MCF 10A (cell line): ENCODE measurements around the gene PMM1. TPM values are rescaled to one million over a fixed set of nuclear protein-coding genes. Genes with fewer than 3 reads are reported as not detected.
A peak's percentile ranks its signal among the peaks of the same experiment; 100 is the strongest.

Experiments
- BruUV-seq: library from RNA; stranded (reverse); fragments of 400-500 nt; replicated peaks from 2 replicates; lab custom pipeline; 2021; lab: Mats Ljungman, UMichigan
- CTCF ChIA-PET: fragments of 300-600 bp; sonication (Branson Sonifier 250); formaldehyde crosslinking; extraction: SDS; loops from one replicate; lab custom pipeline; 2021; ENCODE audit warnings: antibody characterized with exemption, inconsistent platforms; lab: Yijun Ruan, JAX
- POLR2A ChIA-PET: fragments of 300-600, 350-650 bp; sonication (Branson Sonifier 250); formaldehyde crosslinking; extraction: SDS; loops from one replicate; lab custom pipeline; 2020; ENCODE audit warnings: antibody characterized with exemption, inconsistent platforms; lab: Yijun Ruan, JAX
- DNase-seq: peaks from one replicate; pipeline ENCODE4 v3.0.0-alpha.2; 2018; ENCODE audit not compliant: unreplicated experiment
- H3K27ac Mint-ChIP-seq: one replicate; pipeline ENCODE4 v1.8.0; 2022; ENCODE audit warnings: mild to moderate bottlenecking, low read depth, mixed read lengths; ENCODE audit not compliant: unreplicated experiment
- H3K27me3 Mint-ChIP-seq: one replicate; pipeline ENCODE4 v1.8.0; 2022; ENCODE audit warnings: mixed read lengths; ENCODE audit not compliant: insufficient read depth, unreplicated experiment
- H3K36me3 Mint-ChIP-seq: one replicate; pipeline ENCODE4 v1.8.0; 2022; ENCODE audit warnings: mild to moderate bottlenecking, moderate library complexity, mixed read lengths; ENCODE audit not compliant: insufficient read depth, unreplicated experiment
- H3K4me1 Mint-ChIP-seq: one replicate; pipeline ENCODE4 v1.8.0; 2022; ENCODE audit warnings: mixed read lengths; ENCODE audit not compliant: insufficient read depth, unreplicated experiment
- H3K4me3 Mint-ChIP-seq: one replicate; pipeline ENCODE4 v1.8.0; 2022; ENCODE audit warnings: mild to moderate bottlenecking, moderate library complexity, mixed read lengths; ENCODE audit not compliant: unreplicated experiment
- H3K9me3 Mint-ChIP-seq: one replicate; pipeline ENCODE4 v1.8.0; 2022; ENCODE audit warnings: mixed read lengths; ENCODE audit not compliant: unreplicated experiment
- intact Hi-C: fragments of 100-400 bp; cut with micrococcal nuclease; formaldehyde crosslinking; loops from 2 replicates; pipeline ENCODE4 v1.14.1; 2022
- total RNA-seq: library from RNA; stranded (reverse); gene quantifications from 2 replicates; pipeline ENCODE4 v1.2.3, GENCODE V29; 2022
- TF ChIP-seq, protein P1 (sequence below): fragments of 200-600 bp; IDR thresholded peaks from one replicate; pipeline ENCODE4 v1.8.0; 2022; ENCODE audit warnings: antibody characterized with exemption, mild to moderate bottlenecking; ENCODE audit not compliant: unreplicated experiment

PMM1 gene
- total RNA-seq, 1 experiment from 2014 or later = 29.9 TPM

DNA sequence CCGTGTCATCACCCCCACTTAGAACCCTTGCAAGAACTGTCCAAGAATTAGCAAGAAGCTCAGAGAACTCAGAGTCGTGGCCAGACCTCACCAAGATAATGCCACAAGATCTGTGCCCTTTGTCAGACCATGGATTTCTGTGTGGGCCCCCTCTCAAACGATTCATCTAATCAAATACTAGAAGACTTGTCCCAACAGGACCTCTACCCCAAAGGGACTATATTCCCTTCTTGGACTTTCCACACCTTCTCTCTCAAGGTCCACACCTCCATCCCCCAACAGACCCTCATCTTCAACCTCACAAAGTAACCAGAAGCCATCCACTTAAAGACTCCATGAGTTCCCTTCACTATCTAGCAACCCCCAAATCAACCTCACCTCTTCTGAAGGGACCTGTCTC is 48.2 kb downstream of the PMM1 start:
- intact Hi-C loops = loop anchor here (10.0 kb wide), 1 partner anchor 403 kb away; the partner anchor contains the start of gene CENPM
- Mint-ChIP-seq H3K4me3 (peak overlapping the region; percentile 7), H3K9me3 (no peaks in the 10 kb centered on the region), H3K36me3 (peaks cover 20% of the 10 kb centered on the region), H3K4me1 (peaks cover 28% of the 10 kb centered on the region), H3K27ac (peak overlapping the region; percentile 3), H3K27me3 (no peaks in the 10 kb centered on the region)
- CTCF ChIA-PET = interaction anchor here (1.0 to 2.2 kb wide), 3 partner anchors 9 to 56 kb away, joined by 3 to 6 read pairs (median 4); no protein-coding TSS in a partner anchor
- POLR2A ChIA-PET = interaction anchor here (1.3 to 1.4 kb wide), 2 partner anchors 80 to 160 kb away, joined by 3 to 4 read pairs; partner anchors contain the start of genes TEF and XRCC6
- TF ChIP-seq, protein P1, sequence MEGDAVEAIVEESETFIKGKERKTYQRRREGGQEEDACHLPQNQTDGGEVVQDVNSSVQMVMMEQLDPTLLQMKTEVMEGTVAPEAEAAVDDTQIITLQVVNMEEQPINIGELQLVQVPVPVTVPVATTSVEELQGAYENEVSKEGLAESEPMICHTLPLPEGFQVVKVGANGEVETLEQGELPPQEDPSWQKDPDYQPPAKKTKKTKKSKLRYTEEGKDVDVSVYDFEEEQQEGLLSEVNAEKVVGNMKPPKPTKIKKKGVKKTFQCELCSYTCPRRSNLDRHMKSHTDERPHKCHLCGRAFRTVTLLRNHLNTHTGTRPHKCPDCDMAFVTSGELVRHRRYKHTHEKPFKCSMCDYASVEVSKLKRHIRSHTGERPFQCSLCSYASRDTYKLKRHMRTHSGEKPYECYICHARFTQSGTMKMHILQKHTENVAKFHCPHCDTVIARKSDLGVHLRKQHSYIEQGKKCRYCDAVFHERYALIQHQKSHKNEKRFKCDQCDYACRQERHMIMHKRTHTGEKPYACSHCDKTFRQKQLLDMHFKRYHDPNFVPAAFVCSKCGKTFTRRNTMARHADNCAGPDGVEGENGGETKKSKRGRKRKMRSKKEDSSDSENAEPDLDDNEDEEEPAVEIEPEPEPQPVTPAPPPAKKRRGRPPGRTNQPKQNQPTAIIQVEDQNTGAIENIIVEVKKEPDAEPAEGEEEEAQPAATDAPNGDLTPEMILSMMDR = no peak
- DNase-seq = no peak
- no TSS peak for BruUV-seq

DNA sequence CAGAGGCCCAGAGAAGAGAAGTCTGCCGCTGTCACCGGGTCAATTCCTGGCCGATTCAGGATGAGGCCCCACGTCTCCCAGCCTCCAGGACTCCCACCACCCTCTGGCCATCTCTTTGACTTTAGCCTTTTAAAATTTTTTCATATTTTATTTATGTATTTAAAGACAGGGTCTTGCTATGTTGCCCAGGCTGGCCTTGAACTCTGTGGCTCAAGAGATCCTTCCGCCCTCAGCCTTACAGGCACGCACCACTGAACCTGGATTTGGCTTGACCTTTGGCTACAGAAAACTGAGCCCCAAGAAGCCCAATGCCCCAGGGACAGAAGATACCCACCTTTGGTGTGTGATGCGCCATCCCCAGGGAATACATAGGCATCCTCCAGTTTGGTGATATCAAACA is 49.3 kb downstream of the PMM1 start:
- intact Hi-C loops = loop anchor here (10.0 kb wide), 1 partner anchor 404 kb away; the partner anchor contains the start of gene CENPM
- no peak overlapping the region for H3K27ac Mint-ChIP-seq
- DNase-seq = no peak
- no peaks in the 10 kb centered on the region for H3K9me3 Mint-ChIP-seq
- H3K27me3 Mint-ChIP-seq = no peaks in the 10 kb centered on the region
- peaks cover 28% of the 10 kb centered on the region for H3K4me1 Mint-ChIP-seq
- H3K36me3 Mint-ChIP-seq = peaks cover 26% of the 10 kb centered on the region
- ChIA-PET CTCF (no interaction called here), POLR2A (interaction anchor here (0.5 to 1.4 kb wide), 2 partner anchors 81 to 136 kb away, joined by 3 to 4 read pairs; partner anchors contain the start of gene XRCC6)
- H3K4me3 Mint-ChIP-seq = no peak overlapping the region
- no TSS peak for BruUV-seq
- TF ChIP-seq, protein P1 = no peak

- no peak overlapping the region for H3K4me3 Mint-ChIP-seq
- TF ChIP-seq, protein P1 = no peak
- H3K27me3 Mint-ChIP-seq = no peaks in the 10 kb centered on the region
- H3K36me3 Mint-ChIP-seq = peaks cover 29% of the 10 kb centered on the region
- no peaks in the 10 kb centered on the region for H3K9me3 Mint-ChIP-seq
- ChIA-PET CTCF (no interaction called here), POLR2A (no interaction called here)
- intact Hi-C loops = loop anchor here (10.0 kb wide), 1 partner anchor 405 kb away; the partner anchor contains the start of gene CENPM
- H3K4me1 Mint-ChIP-seq = peaks cover 24% of the 10 kb centered on the region
- no TSS peak for BruUV-seq
- H3K27ac Mint-ChIP-seq = no peak overlapping the region
- no peak for DNase-seq
These were observed 49.7 kb downstream of the PMM1 start for GRCh38 chr22:41540006-41540315.

DNA sequence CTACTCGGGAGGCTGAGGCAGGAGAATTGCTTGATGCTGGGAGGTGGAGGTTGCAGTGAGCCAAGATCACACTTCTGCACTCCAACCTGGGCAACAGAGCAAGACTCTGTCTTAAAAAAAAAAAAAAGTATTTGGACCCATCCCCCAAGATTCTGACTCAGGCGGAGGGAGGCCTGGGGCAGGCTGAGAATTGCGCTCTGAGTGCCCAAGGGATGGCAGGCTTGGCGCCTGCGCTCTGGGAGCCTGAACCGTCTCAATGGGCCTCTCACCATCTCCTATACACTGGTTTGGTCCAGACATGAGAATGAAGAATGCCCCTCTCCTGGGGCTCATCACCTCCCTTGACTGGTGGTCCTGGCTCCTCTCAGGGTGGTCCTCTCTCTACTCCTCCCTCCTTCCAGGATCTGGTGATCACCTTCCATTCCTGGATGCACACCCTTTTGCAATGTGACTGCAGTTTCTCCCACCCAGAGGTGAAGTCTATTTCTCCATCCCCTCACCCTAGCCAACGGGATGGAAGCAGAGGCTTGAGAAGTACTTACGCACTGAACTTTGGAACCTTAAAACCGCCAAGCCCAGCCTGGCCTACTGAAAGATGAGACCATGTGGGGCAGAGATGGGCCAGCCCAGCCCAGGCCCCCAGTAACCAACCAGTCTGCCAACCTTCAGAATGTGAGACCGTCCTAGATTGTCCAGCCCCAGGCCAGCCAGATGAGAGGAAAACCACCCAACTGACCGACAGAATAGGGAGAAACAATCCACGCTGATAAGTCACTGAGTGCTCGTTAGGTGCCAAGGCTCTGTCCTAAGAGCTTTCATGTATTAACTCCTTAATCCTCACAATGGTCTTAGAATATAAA is 50.3 kb downstream of the PMM1 start:
- BruUV-seq = no TSS peak
- Mint-ChIP-seq H3K27me3 (no peaks in the 10 kb centered on the region), H3K4me3 (no peak overlapping the region), H3K36me3 (peaks cover 35% of the 10 kb centered on the region), H3K4me1 (peaks cover 18% of the 10 kb centered on the region), H3K27ac (no peak overlapping the region), H3K9me3 (no peaks in the 10 kb centered on the region)
- CTCF ChIA-PET = interaction anchor here (0.5 to 1.0 kb wide), 2 partner anchors 22 to 56 kb away, joined by 3 to 4 read pairs; no protein-coding TSS in a partner anchor
- POLR2A ChIA-PET = no interaction called here
- DNase-seq = no peak
- intact Hi-C loops = loop anchor here (10.0 kb wide), 1 partner anchor 405 kb away; the partner anchor contains the start of gene CENPM
- TF ChIP-seq, protein P1 = no peak
